ENCODE results near the gene KPNA6. TPM values are rescaled to one million over a fixed set of nuclear protein-coding genes. Genes with fewer than 3 reads are reported as not detected.

The KPNA6 gene
- total RNA-seq, 4 donors from 2014 or later = 26.9 to 69.9 (median 38.5) TPM

DNA sequence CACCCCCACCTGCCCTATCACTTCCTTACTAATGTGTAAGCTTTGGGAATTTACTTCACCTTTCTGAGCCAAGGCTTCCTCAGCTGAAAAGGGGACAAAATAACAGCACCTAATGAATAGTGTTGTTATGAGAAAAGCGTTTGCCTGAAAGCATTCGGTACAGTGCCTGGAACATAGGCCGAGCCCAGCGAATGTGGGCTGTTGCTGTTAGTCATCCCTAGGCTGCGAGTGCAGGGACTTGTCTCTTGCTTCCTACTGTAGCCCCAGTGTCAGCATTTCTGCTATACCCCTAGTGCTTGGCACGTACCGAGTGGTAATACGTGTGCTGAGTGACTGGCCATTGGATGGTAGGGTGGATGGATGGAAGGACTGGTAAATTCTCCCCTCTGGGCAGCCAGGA, 16.7 kb upstream of the KPNA6 start:
- Histone ChIP-seq H3K4me1 (no peaks in the 10 kb centered on the region), H3K36me3 (no peaks in the 10 kb centered on the region), H3K27ac (no peak overlapping the region), H3K9me3 (no peaks in the 10 kb centered on the region), H3K27me3 (no peaks in the 10 kb centered on the region), H3K4me3 (no peak overlapping the region)
- intact Hi-C loops (cut with DNase I; ENCODE audit: low total_unique reads) = no loop called here
- TF ChIP-seq CTCF (IDR thresholded peaks at IDR 0.05) (no peak), POLR2A (IDR thresholded peaks at IDR 0.05) (no peak)
- DNase-seq = no peak

DNA sequence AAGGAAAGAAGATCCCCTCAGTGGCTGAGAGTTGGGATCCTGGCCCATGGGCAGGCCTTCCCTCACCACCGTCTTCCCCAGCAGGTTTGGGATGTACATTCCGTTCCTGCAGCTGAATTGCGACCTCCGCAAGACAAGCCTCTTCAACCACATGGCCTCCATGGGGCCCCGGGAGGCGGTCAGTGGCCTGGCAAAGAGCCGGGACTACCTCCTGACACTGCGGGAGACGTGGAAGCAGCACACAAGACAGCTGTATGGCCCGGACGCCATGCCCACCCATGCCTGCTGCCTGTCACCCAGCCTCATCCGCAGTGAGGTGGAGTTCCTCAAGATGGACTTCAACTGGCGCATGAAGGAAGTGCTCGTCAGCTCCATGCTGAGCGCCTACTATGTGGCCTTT, 16.3 kb upstream of the KPNA6 start:
- Histone ChIP-seq H3K36me3 (no peaks in the 10 kb centered on the region), H3K9me3 (no peaks in the 10 kb centered on the region), H3K4me1 (no peaks in the 10 kb centered on the region), H3K27ac (no peak overlapping the region), H3K27me3 (no peaks in the 10 kb centered on the region), H3K4me3 (no peak overlapping the region)
- intact Hi-C loops (cut with DNase I; ENCODE audit: low total_unique reads) = no loop called here
- TF ChIP-seq CTCF (IDR thresholded peaks at IDR 0.05) (no peak), POLR2A (IDR thresholded peaks at IDR 0.05) (no peak)
- no peak for DNase-seq

GRCh38 chr1:32094746-32095521, 12.9 kb upstream of the KPNA6 start:
- H3K4me3 ChIP-seq = no peak overlapping the region
- no peaks in the 10 kb centered on the region for H3K27me3 ChIP-seq
- no peak overlapping the region for H3K27ac ChIP-seq
- H3K4me1 ChIP-seq = no peaks in the 10 kb centered on the region
- TF ChIP-seq CTCF (IDR thresholded peaks at IDR 0.05) (no peak), POLR2A (IDR thresholded peaks at IDR 0.05) (no peak)
- intact Hi-C loops (cut with DNase I; ENCODE audit: low total_unique reads) = no loop called here
- no peaks in the 10 kb centered on the region for H3K36me3 ChIP-seq
- H3K9me3 ChIP-seq = no peaks in the 10 kb centered on the region
- DNase-seq = no peak

GRCh38 chr1:32099426-32099825, 8.4 kb upstream of the KPNA6 start:
- no peak overlapping the region for H3K27ac ChIP-seq
- no peaks in the 10 kb centered on the region for H3K27me3 ChIP-seq
- no peaks in the 10 kb centered on the region for H3K4me1 ChIP-seq
- no peaks in the 10 kb centered on the region for H3K9me3 ChIP-seq
- H3K36me3 ChIP-seq = no peaks in the 10 kb centered on the region
- TF ChIP-seq POLR2A (IDR thresholded peaks at IDR 0.05) (no peak), CTCF (IDR thresholded peaks at IDR 0.05) (no peak)
- no peak for DNase-seq
- no peak overlapping the region for H3K4me3 ChIP-seq
- intact Hi-C loops (cut with DNase I; ENCODE audit: low total_unique reads) = no loop called here

DNA sequence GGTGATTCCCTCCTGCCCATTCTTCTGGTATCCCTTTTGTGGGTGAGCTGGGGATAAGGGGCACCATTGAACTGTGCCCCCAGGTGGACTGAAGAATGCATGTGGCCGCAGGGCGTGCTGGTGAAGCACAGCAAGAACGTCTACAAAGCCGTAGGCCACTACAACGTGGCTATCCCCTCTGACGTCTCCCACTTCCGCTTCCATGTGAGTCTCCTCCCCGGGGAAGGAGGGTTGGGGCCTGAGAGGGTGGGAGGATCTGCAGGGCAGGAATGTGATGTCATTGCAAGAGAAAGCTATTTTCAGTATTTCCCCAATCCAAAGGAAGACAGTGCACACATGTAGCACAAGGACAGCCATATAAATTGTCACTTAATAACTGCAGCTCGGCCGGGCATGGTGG, 7.5 kb upstream of the KPNA6 start:
- Histone ChIP-seq H3K4me1 (no peaks in the 10 kb centered on the region), H3K36me3 (no peaks in the 10 kb centered on the region), H3K27ac (no peak overlapping the region), H3K4me3 (no peak overlapping the region), H3K9me3 (no peaks in the 10 kb centered on the region), H3K27me3 (no peaks in the 10 kb centered on the region)
- intact Hi-C loops (cut with DNase I; ENCODE audit: low total_unique reads) = no loop called here
- no peak for TF ChIP-seq POLR2A (IDR thresholded peaks at IDR 0.05)
- TF ChIP-seq CTCF (IDR thresholded peaks at IDR 0.05) = no peak
- no peak for DNase-seq

All from uterus (tissue), 4 donors.